ENCODE results near the gene HEATR3.

The HEATR3 gene, protein sequence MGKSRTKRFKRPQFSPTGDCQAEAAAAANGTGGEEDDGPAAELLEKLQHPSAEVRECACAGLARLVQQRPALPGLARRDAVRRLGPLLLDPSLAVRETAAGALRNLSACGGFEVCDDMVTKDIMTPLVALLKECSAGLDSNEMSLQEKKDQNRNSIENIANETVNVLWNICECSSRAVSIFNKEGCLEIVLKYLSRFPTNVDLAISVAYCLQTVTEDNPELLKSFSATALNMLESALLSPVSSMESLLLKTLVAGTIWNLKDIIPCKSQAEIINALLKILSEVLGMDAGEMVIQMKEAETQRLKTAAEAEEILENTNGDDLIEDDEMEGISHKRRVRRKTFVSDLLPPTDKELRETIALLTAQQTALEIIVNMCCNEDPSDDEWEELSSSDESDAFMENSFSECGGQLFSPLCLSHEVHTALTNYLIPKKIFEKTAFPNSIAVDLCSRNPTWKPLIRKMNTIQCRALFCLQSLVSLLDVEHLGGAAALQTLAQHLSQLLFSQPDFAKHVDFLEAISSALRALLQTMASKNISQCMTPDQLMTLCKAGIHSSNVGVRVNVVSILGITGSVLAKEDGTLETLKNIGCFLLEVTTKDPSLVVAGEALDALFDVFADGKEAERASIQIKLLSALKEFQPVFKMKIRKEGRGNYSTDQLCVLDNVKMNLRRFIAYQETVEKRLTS

DNA sequence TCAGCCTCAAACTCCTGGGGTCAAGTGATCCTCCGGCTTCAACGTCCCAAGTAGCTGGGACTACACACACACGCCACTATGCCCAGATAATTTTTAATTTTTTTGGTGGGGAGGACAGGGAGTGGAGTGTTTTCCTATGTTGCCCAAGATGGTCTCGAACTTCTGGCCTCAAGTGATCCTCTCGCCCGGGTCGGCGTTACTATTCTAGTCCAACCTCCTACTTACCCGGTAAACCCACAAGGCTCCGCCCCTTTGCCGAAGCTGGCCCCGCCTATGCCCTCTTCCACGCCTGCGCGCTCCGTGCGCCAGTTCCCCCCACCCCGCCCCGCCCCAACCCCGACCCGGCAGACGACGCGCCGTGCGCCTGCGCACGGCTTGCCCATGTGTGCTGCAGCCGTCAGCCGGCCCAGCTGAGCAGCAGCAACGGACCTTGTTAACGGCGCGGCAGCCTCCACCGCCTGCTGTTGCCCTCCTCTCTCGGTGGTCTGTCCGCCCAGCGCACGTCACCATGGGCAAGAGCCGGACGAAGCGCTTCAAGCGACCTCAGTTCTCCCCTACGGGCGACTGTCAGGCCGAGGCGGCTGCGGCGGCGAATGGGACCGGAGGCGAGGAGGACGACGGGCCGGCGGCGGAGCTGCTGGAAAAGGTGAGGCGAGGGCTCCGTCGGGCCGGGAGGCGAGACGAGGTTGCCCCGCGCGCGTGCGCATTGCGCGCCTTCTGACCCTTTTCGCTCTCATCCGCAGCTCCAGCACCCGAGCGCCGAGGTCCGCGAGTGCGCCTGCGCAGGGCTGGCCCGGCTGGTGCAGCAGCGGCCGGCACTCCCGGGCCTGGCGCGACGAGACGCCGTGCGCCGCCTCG lies at the start of gene HEATR3:
Gene HEATR3, plus strand, starts transcription at position 347 of the 858 bp plus-strand sequence. Its CDS starts 162 bp downstream, at position 509.
- peak; percentile 80 for DNase-seq

DNA sequence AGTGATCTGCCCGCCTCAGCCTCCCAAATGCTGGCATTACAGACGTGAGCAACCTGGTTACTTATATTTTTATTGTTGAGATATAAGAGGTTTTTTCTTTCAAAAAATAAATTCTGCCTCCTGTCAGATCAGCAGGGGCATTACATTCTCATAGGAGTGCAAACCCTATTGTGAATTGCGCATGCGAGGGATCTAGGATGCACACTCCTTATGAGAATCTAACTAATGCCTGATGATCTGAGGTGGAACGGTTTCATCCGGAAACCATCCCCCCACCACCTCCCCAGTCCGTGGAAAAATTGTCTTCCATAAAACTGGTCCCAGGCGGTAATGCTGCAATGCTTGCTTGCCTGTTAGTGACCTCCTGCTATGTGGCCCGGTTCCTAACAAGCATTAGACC lies 48.2 kb upstream of the HEATR3 start:
- no peak for DNase-seq

DNA sequence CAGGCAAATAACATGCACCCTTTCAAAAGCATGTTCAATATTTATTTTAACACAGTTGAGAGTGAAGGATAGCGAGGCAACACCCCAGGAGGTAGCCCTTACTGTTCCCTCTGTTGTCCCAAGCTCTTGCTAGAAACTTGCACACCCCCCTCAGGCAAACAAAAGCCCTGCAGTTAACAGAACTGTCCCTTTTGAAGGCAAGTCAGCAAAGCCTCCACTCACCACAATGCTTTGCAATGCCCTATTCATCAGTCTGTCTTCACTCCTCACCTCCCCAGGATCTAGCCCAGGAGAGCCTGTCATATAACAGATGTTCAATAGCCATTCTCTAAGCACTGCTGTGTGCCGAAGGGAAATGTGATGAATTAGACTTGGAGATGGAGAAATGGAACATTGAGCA lies 44.2 kb upstream of the HEATR3 start:
- DNase-seq: peak; percentile 25

DNA sequence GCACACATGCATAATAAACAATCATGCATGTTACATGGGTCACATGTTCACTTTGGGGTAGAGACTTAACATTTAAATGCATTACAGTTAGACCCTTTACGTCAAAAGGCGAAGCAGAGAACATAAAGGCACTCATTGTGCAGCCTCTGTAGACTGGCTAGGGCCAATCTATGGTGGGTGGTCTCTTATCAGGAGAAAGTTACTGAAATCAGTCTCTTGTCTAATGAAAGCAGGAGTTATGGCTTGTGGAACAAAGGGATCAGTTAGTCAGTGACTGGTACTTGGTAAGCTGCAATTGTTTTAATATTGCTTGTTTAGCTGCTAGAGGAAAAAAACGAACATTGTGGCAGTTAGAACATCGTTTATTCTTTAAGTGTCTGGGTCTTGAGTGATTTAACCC lies 42.1 kb upstream of the HEATR3 start:
- no peak for DNase-seq

DNA sequence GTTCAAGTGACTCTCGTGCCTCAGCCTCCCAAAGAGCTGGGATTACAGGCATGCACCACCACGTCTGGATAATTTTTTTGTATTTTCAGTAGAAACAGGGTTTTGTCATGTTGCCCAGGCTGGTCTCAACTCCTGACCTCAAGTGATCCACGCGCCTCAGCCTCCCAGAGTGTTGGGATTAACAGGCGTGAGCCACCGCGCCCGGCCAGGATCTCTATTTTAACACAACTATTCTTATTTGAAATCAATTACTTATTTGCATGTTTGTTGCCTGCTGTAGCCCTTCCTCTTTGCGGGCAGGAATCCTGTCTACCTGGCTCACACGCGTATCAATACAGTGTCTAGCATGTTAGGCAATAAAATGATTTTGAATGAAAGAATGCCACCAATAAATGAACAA lies 41.6 kb upstream of the HEATR3 start:
- no peak for DNase-seq

- DNase-seq: peak; percentile 93
Measured at GRCh38 chr16:50024684-50025536, 40.9 kb upstream of the HEATR3 start, which contains the start of gene CNEP1R1. TSS of gene CNEP1R1 (plus strand) at chr16:50025225. CDS start at chr16:50025316, 91 bp downstream.

DNA sequence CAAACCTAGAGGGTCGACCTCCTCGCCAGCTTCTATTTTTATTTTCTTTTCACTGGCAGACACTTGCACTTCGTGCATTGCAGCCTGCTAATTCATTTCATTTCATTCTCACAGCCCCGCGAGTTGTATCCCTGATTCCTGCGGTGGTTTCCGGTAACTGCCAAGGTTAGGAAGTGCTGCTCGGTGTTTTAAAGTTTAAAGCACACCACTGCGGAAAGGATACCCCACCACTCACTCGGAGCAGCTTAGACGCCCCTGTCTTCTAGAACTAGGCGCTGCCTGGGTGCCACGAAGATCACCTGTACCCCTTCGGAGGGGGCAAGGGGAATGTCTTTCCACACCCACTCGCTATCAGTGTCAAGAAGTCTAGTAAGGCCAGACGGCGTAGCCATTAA lies 40.2 kb upstream of the HEATR3 start:
- no peak for DNase-seq

GRCh38 chr16:50027829-50028228 lies 37.9 kb upstream of the HEATR3 start:
- no peak for DNase-seq

GRCh38 chr16:50035468-50035992 lies 30.2 kb upstream of the HEATR3 start:
- DNase-seq: no peak

DNA sequence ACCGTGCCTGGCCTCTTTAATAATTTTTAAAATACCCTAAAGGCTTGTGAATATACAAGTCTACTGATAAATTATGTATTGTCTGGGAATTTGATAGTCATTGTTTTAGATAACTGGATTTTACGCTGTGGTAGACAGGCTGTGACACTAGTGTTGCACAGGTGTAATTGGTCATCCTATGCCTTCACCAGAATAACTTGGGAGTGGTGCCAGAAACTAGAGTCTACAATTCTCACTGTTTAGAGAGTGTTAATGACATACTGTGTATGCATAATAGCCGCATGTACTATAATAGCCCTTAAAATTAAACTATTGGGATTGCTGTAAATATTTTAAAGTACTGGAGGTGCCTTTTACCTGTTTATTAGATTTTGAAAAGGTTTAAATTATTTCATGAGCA lies 29.3 kb upstream of the HEATR3 start:
- DNase-seq: no peak

DNA sequence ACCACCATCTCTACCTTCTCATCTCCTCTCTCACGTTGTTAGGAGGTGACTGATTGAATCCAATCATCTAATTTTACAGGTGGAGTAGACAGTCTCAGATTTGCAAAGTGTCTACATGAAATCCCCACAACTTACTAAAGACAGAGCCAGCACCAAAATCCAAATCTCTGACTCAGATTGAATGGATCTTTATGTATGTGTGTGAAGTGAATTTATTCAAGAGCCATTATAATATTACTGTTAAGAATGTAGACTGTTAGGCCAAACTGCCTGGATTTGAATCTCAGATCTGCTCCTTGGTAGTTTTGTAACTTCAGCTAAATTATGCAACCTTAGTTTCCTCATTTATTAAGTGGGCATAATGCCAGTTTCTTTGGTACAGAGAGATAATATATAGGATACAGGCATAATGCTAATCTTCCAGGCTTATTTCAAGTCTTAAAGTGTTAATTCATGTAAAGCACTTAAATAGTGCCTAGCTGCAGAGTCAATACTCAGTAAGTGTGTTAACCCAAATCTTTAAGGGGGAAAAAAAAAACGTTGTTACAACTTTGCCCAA lies 28.0 kb upstream of the HEATR3 start:
- DNase-seq: no peak

DNA sequence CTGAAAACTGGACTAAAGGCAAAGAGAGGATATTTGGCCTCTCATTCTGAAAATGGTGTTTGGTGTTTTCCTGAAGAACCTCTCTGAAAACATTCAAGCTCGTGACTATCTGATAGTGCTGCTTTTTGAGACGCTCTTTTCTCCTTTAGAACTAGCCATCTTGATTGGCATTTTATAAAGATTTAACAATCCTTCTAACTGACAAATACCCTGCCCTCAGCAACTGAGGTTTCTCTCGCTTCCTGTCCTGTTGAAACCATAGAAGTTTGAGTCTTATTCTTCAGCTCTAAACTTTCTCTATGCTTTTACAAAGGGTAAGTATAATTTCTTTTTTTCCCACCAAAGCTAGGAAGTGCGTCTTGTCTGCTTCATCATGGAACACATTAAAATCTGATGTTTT lies 27.5 kb upstream of the HEATR3 start:
- no peak for DNase-seq

GRCh38 chr16:50038756-50039529 lies 26.8 kb upstream of the HEATR3 start:
- no peak for DNase-seq

- no peak for DNase-seq
Measured at GRCh38 chr16:50040018-50040417, 25.8 kb upstream of the HEATR3 start.

- no peak for DNase-seq
Measured at GRCh38 chr16:50040710-50041109, 25.1 kb upstream of the HEATR3 start.

DNA sequence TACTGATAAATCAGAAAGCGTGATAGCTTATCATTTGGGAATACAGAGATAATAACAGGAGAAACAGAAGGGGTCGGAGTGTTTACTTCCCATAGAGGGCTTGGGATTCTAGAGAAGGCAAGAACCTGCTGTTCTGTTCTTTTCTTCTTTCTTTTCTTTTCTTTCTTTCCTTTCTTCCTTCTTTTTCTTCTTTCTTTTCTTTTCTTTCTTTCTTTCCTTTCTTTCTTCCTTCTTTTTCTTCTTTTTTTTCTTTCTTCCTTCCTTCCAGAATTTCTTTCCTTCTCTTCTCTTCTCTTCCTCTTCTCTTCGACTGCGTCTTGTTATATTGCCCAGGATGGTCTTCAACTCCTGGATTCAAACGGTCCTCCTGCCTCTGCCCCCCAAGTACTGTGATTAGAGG lies 22.4 kb upstream of the HEATR3 start:
- no peak for DNase-seq

- DNase-seq: no peak
Measured at GRCh38 chr16:50045412-50045811, 20.4 kb upstream of the HEATR3 start.

- no peak for DNase-seq
Measured at GRCh38 chr16:50046853-50047252, 18.9 kb upstream of the HEATR3 start.

DNA sequence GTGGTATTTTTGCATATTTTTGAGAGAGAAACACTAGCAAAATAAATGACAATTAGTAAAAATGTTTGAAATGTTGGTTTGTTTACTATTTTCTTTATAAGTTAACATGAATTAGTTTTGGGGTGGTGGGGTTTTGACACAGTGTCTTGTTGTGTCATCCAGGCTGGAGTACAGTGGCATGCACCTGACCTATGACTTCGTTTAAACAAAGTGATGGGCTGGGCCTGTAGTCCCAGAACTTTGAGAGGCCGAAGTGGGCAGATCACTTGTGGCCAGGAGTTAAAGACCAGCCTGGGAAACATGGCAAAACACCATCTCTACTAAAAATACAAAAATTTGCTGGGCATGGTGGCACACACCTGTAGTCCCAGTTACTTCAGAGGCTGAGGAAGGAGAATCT lies 17.9 kb upstream of the HEATR3 start:
- no peak for DNase-seq

DNA sequence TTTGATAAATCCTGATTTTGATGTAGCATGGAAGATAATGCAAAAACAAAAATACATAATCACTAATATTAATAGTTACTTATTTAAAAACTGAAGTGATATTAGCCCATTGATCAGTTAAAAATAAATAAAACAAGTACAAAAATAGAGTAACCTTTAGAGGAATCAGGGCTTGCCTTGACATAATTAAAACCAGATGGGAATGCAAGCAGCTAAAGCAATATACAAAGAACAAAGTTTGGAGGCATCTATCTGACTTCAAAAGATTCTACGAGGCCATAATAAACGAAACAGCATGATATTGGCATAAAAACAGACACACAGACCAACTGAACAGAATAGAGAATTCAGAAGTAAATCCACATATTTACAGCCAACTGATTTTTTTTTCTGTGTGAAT lies 15.0 kb upstream of the HEATR3 start:
- no peak for DNase-seq

GRCh38 chr16:50056226-50056625 lies 9.5 kb upstream of the HEATR3 start:
- no peak for DNase-seq

All from NCI-H510A treated with DMSO at 0.1 percent for 48 hours (cell line).